Esophagus muscularis mucosa (tissue), 4 donors: ENCODE measurements around the gene PIAS4. TPM values are rescaled to one million over a fixed set of nuclear protein-coding genes. Genes with fewer than 3 reads are reported as not detected.

ENCODE experiments used
- DNase-seq: peaks from one replicate; pipeline ENCODE4 v3.0.0-alpha.2; 2017; ENCODE audit errors: extremely low spot score
- H3K27ac ChIP-seq, 4 donors: fragments of 200-600 bp; sonication (generic); replicated peaks in 1 of 4; 1 replicate in 3 of 4; 2 replicates in 1 of 4; pipeline ENCODE4 v1.5.1; 2016 to 2019; ENCODE audit warnings: mild to moderate bottlenecking in 1 of 4
- H3K27me3 ChIP-seq, 4 donors: fragments of 200-600 bp; sonication (generic); one replicate each; pipeline versions ENCODE4 v1.5.1 to v1.6.0; 2016 to 2019
- H3K36me3 ChIP-seq, 4 donors: fragments of 200-600 bp; sonication (generic); one replicate each; pipeline ENCODE4 v1.5.1; 2016 to 2019
- H3K4me1 ChIP-seq, 4 donors: fragments of 200-600 bp; sonication (generic); one replicate each; pipeline ENCODE4 v1.5.1; 2016 to 2019
- H3K4me3 ChIP-seq, 4 donors: fragments of 200-600 bp; sonication (generic); 1 replicate in 2 of 4; 2 replicates in 2 of 4; pipeline ENCODE4 v1.5.1; 2016 to 2019; ENCODE audit warnings: mild to moderate bottlenecking in 4 of 4, moderate library complexity in 1 of 4
- H3K9me3 ChIP-seq, 4 donors: fragments of 200-600 bp; sonication (generic); 1 replicate in 3 of 4; 2 replicates in 1 of 4; pipeline ENCODE4 v1.5.1; 2016 to 2019
- CTCF ChIP-seq, 3 experiments: fragments of 200-600 bp in 2 of 3; fragments of 450-650 bp in 1 of 3; sonication (generic) in 2 of 3; IDR thresholded peaks; one replicate each; pipeline ENCODE4 v1.5.1; 2017 to 2019; ENCODE audit warnings: antibody characterized with exemption in 3 of 3, mild to moderate bottlenecking in 2 of 3, moderate library complexity in 1 of 3
- EP300 ChIP-seq: sonication (generic); formaldehyde crosslinking; IDR thresholded peaks from one replicate; pipeline ENCODE4 v1.6.1; 2017; ENCODE audit warnings: antibody characterized with exemption
- POLR2A ChIP-seq: fragments of 450-650 bp; IDR thresholded peaks from one replicate; pipeline ENCODE4 v1.6.1; 2017; ENCODE audit warnings: antibody characterized with exemption, moderate library complexity, mild to moderate bottlenecking, low read depth
- POLR2AphosphoS5 ChIP-seq, 2 donors: sonication (generic); formaldehyde crosslinking; IDR thresholded peaks; one replicate each; pipeline ENCODE4 v1.6.1; 2017; ENCODE audit warnings: antibody characterized with exemption in 2 of 2
- WGBS: methylation state at CpG from one replicate; pipeline ENCODE4 v1.1.5; 2018; 5-methylcytosine and 5-hydroxymethylcytosine counted together
- intact Hi-C: fragments of 100-400 bp; cut with DNase I; formaldehyde crosslinking; loops from one replicate; pipeline ENCODE4 v1.15.1; 2023
- total RNA-seq, 4 donors: library from RNA; depleted of rRNA; stranded (reverse); fragments of >200 nt; gene quantifications; one replicate each; pipeline versions ENCODE4 v1.1.0 to v1.2.1, GENCODE V29; 2016

The PIAS4 gene
- total RNA-seq, 4 donors from 2014 or later, result 16.6 to 34.1 (median 24.8) TPM

- WGBS, result 63% methylated on average over 13 of the region's 29 CpGs
- peak overlapping the region; percentile 97 to 99 (median 98) for H3K27ac ChIP-seq
- no peaks in the 10 kb centered on the region for H3K9me3 ChIP-seq
- no peak for DNase-seq
- TF ChIP-seq EP300 (no peak), POLR2A (no peak), CTCF (IDR thresholded peaks at IDR 0.05) (no peak), POLR2AphosphoS5 (IDR thresholded peaks at IDR 0.05) (no peak)
- intact Hi-C loops, result no loop called here
- H3K4me3 ChIP-seq, result peak overlapping the region; percentile 48 to 100 (median 94)
- peaks cover 63 to 78% (median 73%) of the 10 kb centered on the region in 4 donors for H3K4me1 ChIP-seq
- H3K27me3 ChIP-seq, result no peaks in the 10 kb centered on the region
- H3K36me3 ChIP-seq, result peaks cover 0 to 9% (median 8%) of the 10 kb centered on the region in 4 donors
Measured at GRCh38 chr19:4061683-4062418, 54.3 kb downstream of the PIAS4 start.

GRCh38 chr19:4062419-4063368 is 55.2 kb downstream of the PIAS4 start:
- TF ChIP-seq POLR2AphosphoS5 (IDR thresholded peaks at IDR 0.05) (no peak), CTCF (IDR thresholded peaks at IDR 0.05) (no peak), EP300 (no peak), POLR2A (no peak)
- Histone ChIP-seq H3K27me3 (no peaks in the 10 kb centered on the region), H3K36me3 (peaks cover 0 to 9% (median 8%) of the 10 kb centered on the region in 4 donors), H3K4me1 (peaks cover 59 to 72% (median 68%) of the 10 kb centered on the region in 4 donors), H3K9me3 (no peaks in the 10 kb centered on the region), H3K4me3 (peak overlapping the region; percentile 90 to 100 (median 100)), H3K27ac (peak overlapping the region; percentile 97 to 99 (median 98))
- no peak for DNase-seq
- intact Hi-C loops, result no loop called here
- whole genome bisulfite sequencing, result 73% methylated on average over 10 of the region's 30 CpGs

GRCh38 chr19:4063369-4064148 is 56.0 kb downstream of the PIAS4 start:
- Histone ChIP-seq H3K9me3 (no peaks in the 10 kb centered on the region), H3K4me1 (peaks cover 54 to 72% (median 68%) of the 10 kb centered on the region in 4 donors), H3K27ac (peak overlapping the region; percentile 97 to 99 (median 98)), H3K4me3 (peak overlapping the region; percentile 90 to 100 (median 100)), H3K36me3 (peaks cover 0 to 9% (median 8%) of the 10 kb centered on the region in 4 donors), H3K27me3 (no peaks in the 10 kb centered on the region)
- TF ChIP-seq POLR2A, result no peak
- TF ChIP-seq CTCF (IDR thresholded peaks at IDR 0.05), result no peak
- TF ChIP-seq EP300, result no peak
- peak; percentile 45 to 78 for TF ChIP-seq POLR2AphosphoS5 (IDR thresholded peaks at IDR 0.05)
- intact Hi-C loops, result no loop called here
- 33% methylated on average over 26 of the region's 31 CpGs for WGBS
- no peak for DNase-seq

- Histone ChIP-seq H3K27ac (peak overlapping the region; percentile 97 to 99 (median 98)), H3K4me1 (peaks cover 49 to 72% (median 68%) of the 10 kb centered on the region in 4 donors), H3K9me3 (no peaks in the 10 kb centered on the region), H3K27me3 (no peaks in the 10 kb centered on the region), H3K4me3 (peak overlapping the region; percentile 90 to 100 (median 100)), H3K36me3 (peaks cover 0 to 9% (median 8%) of the 10 kb centered on the region in 4 donors)
- DNase-seq, result no peak
- TF ChIP-seq POLR2AphosphoS5 (IDR thresholded peaks at IDR 0.05), result no peak
- no peak for TF ChIP-seq POLR2A
- TF ChIP-seq EP300, result no peak
- TF ChIP-seq CTCF (IDR thresholded peaks at IDR 0.05), result no peak
- 12% methylated on average over 14 of the region's 24 CpGs for WGBS
- intact Hi-C loops, result no loop called here
Measured at GRCh38 chr19:4064149-4064495, 56.6 kb downstream of the PIAS4 start.
